HCT116 (cell line): ENCODE results near the gene DEPDC5. TPM values are rescaled to one million over a fixed set of nuclear protein-coding genes. Genes with fewer than 3 reads are reported as not detected.
"Not testable (repeated sequence)": the region's sequence is repeated elsewhere in the genome, so short reads cannot be mapped to it uniquely, and the experiment has no call there.

Experiments used
- ATAC-seq: fragments of 200-7000 bp; cut with Tn5 transposase; 2 replicates; pipeline ENCODE4 v1.9.1; 2020; ENCODE audit warnings: mild to moderate bottlenecking, moderate library complexity
- BruUV-seq: library from RNA; stranded (reverse); fragments of 400-500 nt; replicated peaks from 2 replicates; lab custom pipeline; 2021; lab: Mats Ljungman, UMichigan
- CTCF ChIA-PET: fragments of 300-600 bp; sonication (Branson Sonifier 250); formaldehyde crosslinking; loops from one replicate; lab custom pipeline; 2021; ENCODE audit warnings: antibody characterized with exemption; lab: Charles Lee
- POLR2A ChIA-PET: fragments of 300-600, 350-600 bp; sonication (Branson Sonifier 250); formaldehyde crosslinking; loops from one replicate; lab custom pipeline; 2021; ENCODE audit warnings: antibody characterized with exemption; lab: Charles Lee
- RAD21 ChIA-PET, 2 experiments: fragments of 300-600 bp; sonication (Branson Sonifier 250); formaldehyde crosslinking; loops; one replicate each; lab custom pipeline; 2023; ENCODE audit warnings: low total read pairs in 2 of 2; ENCODE audit not compliant: uncharacterized antibody in 2 of 2, unreplicated experiment in 2 of 2, low non-redundant PET in 1 of 2; lab: Charles Lee
- DNase-seq: peaks from one replicate; pipeline ENCODE4 v3.0.0-alpha.2; 2010; ENCODE audit warnings: low read depth, low spot score
- H2AFZ ChIP-seq: fragments of 200-600 bp; shearing (Covaris generic), sonication (generic); 2 replicates; pipeline ENCODE4 v1.6.1; 2017; ENCODE audit warnings: low read depth, mixed run types, mixed read lengths, antibody characterized with exemption, low read length; ENCODE audit not compliant: poor library complexity, severe bottlenecking
- H3K27ac ChIP-seq: 2 replicates; pipeline ENCODE4 v1.5.1; 2012; ENCODE audit warnings: low read depth, low read length
- H3K27me3 ChIP-seq: fragments of 200-600 bp; sonication (generic); 2 replicates; pipeline ENCODE4 v1.6.1; 2016; ENCODE audit warnings: mixed run types, low read length, mixed read lengths; ENCODE audit not compliant: insufficient read depth
- H3K36me3 ChIP-seq, 2 experiments: fragments of 200-500 bp in 1 of 2; fragments of 200-600 bp in 1 of 2; sonication (Bioruptor generic) in 1 of 2; sonication (generic) in 1 of 2; 2 replicates each; pipeline versions ENCODE4 v1.5.1 to v1.6.1; 2014 to 2016; ENCODE audit warnings: low read length in 2 of 2, inconsistent platforms in 1 of 2, mixed read lengths in 1 of 2, mixed run types in 1 of 2; ENCODE audit not compliant: insufficient read depth in 2 of 2, control insufficient read depth in 1 of 2
- H3K4me1 ChIP-seq, 2 experiments: fragments of 200-600 bp in 1 of 2; sonication (generic) in 1 of 2; 2 replicates each; pipeline versions ENCODE4 v1.5.1 to v1.6.1; 2012 to 2017; ENCODE audit warnings: low read length in 2 of 2, inconsistent platforms in 1 of 2, mild to moderate bottlenecking in 1 of 2, mixed read lengths in 1 of 2, mixed run types in 1 of 2, moderate library complexity in 1 of 2; ENCODE audit not compliant: insufficient read depth in 2 of 2, control insufficient read depth in 1 of 2
- H3K4me2 ChIP-seq: fragments of 200-600 bp; sonication (generic); 2 replicates; pipeline ENCODE4 v1.6.1; 2017; ENCODE audit warnings: mixed run types, low read length, mixed read lengths
- H3K4me3 ChIP-seq, 2 experiments: fragments of 200-600 bp in 1 of 2; sonication (generic) in 1 of 2; replicated peaks in 1 of 2; 2 replicates each; pipeline ENCODE4 v1.5.1; 2011 to 2016; ENCODE audit warnings: low read length in 2 of 2, control low read depth in 1 of 2, low read depth in 1 of 2, mild to moderate bottlenecking in 1 of 2, mixed read lengths in 1 of 2, mixed run types in 1 of 2
- H3K79me2 ChIP-seq: fragments of 200-600 bp; sonication (generic); 2 replicates; pipeline ENCODE4 v1.6.1; 2017; ENCODE audit warnings: mild to moderate bottlenecking, mixed run types, low read length, moderate library complexity, mixed read lengths; ENCODE audit not compliant: insufficient read depth
- H3K9ac ChIP-seq: fragments of 200-600 bp; sonication (generic); 2 replicates; pipeline ENCODE4 v1.6.1; 2016; ENCODE audit warnings: low read length, mixed read lengths
- H3K9me2 ChIP-seq: fragments of 200-600 bp; sonication (generic), shearing (Covaris generic); 2 replicates; pipeline ENCODE4 v1.6.1; 2017; ENCODE audit warnings: mixed run types, mild to moderate bottlenecking, moderate library complexity; ENCODE audit not compliant: insufficient read depth
- H3K9me3 ChIP-seq, 2 experiments: fragments of 200-500 bp in 1 of 2; fragments of 200-600 bp in 1 of 2; sonication (Bioruptor generic) in 1 of 2; sonication (generic) in 1 of 2; 2 replicates each; pipeline ENCODE4 v1.6.1; 2014 to 2017; ENCODE audit warnings: low read length in 2 of 2, mixed read lengths in 2 of 2, inconsistent platforms in 1 of 2, low read depth in 1 of 2, mild to moderate bottlenecking in 1 of 2, mixed run types in 1 of 2, moderate library complexity in 1 of 2; ENCODE audit not compliant: control insufficient read depth in 1 of 2, insufficient read depth in 1 of 2
- H4K20me1 ChIP-seq: fragments of 200-600 bp; sonication (generic), shearing (Covaris generic); 2 replicates; pipeline ENCODE4 v1.6.1; 2017; ENCODE audit warnings: mixed run types, mild to moderate bottlenecking, moderate library complexity; ENCODE audit not compliant: insufficient read depth
- ATF3 ChIP-seq: IDR thresholded peaks from 2 replicates; pipeline ENCODE4 v1.6.1; 2012
- CEBPB ChIP-seq: IDR thresholded peaks from 2 replicates; pipeline ENCODE4 v1.6.1; 2012; ENCODE audit warnings: low read depth
- EZH2 ChIP-seq: fragments of 200-600 bp; sonication (generic); IDR thresholded peaks from 2 replicates; pipeline ENCODE4 v1.6.1; 2017; ENCODE audit warnings: antibody characterized with exemption, mixed run types
- EZH2phosphoT487 ChIP-seq: fragments of 200-600 bp; IDR thresholded peaks from 2 replicates; pipeline ENCODE4 v1.6.1; 2018; ENCODE audit warnings: antibody characterized with exemption, borderline replicate concordance
- FOSL1 ChIP-seq: IDR thresholded peaks from 2 replicates; pipeline ENCODE4 v1.6.1; 2012; ENCODE audit warnings: low read depth
- JUND ChIP-seq: IDR thresholded peaks from 2 replicates; pipeline ENCODE4 v1.6.1; 2012
- POLR2A ChIP-seq: IDR thresholded peaks from 2 replicates; pipeline ENCODE4 v1.7.0; 2011; ENCODE audit warnings: borderline replicate concordance; ENCODE audit not compliant: insufficient read depth, insufficient read length; ENCODE audit errors: extremely low read depth
- SP1 ChIP-seq: IDR thresholded peaks from 2 replicates; pipeline ENCODE4 v1.6.1; 2012; ENCODE audit warnings: low read depth
- intact Hi-C: fragments of 100-400 bp; cut with micrococcal nuclease; formaldehyde crosslinking; loops from 2 replicates; pipeline ENCODE4 v1.10.0; 2022
- total RNA-seq: library from RNA; stranded (reverse); gene quantifications from one replicate; pipeline ENCODE4 v1.2.1, GENCODE V29; 2021; ENCODE audit not compliant: unreplicated experiment

Gene DEPDC5
- total RNA-seq, 1 experiment from 2014 or later, result 35.0 TPM

- DNase-seq, H4K20me1 ChIP-seq: not testable (repeated sequence)
- peaks cover 23 to 33% of the 10 kb centered on the region in 2 experiments for H3K36me3 ChIP-seq
Measured at GRCh38 chr22:31711226-31711625, 42.6 kb upstream of the DEPDC5 start.

GRCh38 chr22:31715147-31715778 lies 38.6 kb upstream of the DEPDC5 start:
- no TSS peak for BruUV-seq
- H3K4me3 ChIP-seq, result no peak overlapping the region
- H3K9ac ChIP-seq, result no peak overlapping the region
- H2AFZ ChIP-seq, result no peak overlapping the region
- H3K27ac ChIP-seq, result no peak overlapping the region
- H3K27me3 ChIP-seq, result no peaks in the 10 kb centered on the region
- H3K36me3 ChIP-seq, result peaks cover 38 to 45% of the 10 kb centered on the region in 2 experiments
- no peaks in the 10 kb centered on the region for H3K9me3 ChIP-seq
- TF ChIP-seq CEBPB (no peak), EZH2phosphoT487 (no peak), EZH2 (no peak), ATF3 (no peak), POLR2A (no peak), SP1 (no peak), FOSL1 (no peak), JUND (no peak)
- H3K9me2 ChIP-seq, result no peaks in the 10 kb centered on the region
- DNase-seq (no peak), ATAC-seq (no peak)
- CTCF ChIA-PET, result no interaction called here
- H3K4me1 ChIP-seq, result no peaks in the 10 kb centered on the region
- H4K20me1 ChIP-seq, result no peaks in the 10 kb centered on the region
- H3K79me2 ChIP-seq, result peaks cover 16% of the 10 kb centered on the region; the same call in 1 of the 2 replicates
- intact Hi-C loops, result no loop called here
- no peak overlapping the region for H3K4me2 ChIP-seq
- RAD21 ChIA-PET, result no interaction called here
- POLR2A ChIA-PET, result no interaction called here

More at GRCh38 chr22:31711226-31711625, 42.6 kb upstream of the DEPDC5 start:
- RAD21 ChIA-PET, H3K9me2 ChIP-seq, H3K4me3 ChIP-seq, POLR2A ChIA-PET, BruUV-seq, H3K9me3 ChIP-seq, H3K27ac ChIP-seq, H3K79me2 ChIP-seq, H2AFZ ChIP-seq, H3K4me2 ChIP-seq, CTCF ChIA-PET, H3K9ac ChIP-seq, H3K27me3 ChIP-seq, ATAC-seq, H3K4me1 ChIP-seq, intact Hi-C loops: not testable (repeated sequence)
